A549 (cell line): ENCODE results near the gene CLDND1.

Experiments
- CEBPB ChIP-seq, 2 experiments: fragments of >200 bp in 1 of 2; sonication (Bioruptor Twin) in 1 of 2; formaldehyde crosslinking in 1 of 2; IDR thresholded peaks; 2 replicates each; pipeline ENCODE4 v1.6.1; 2012 to 2016
- EHF ChIP-seq: fragments of 250-450 bp; sonication (Bioruptor Pico); IDR thresholded peaks from 2 replicates; pipeline ENCODE4 v1.5.0; 2020; ENCODE audit warnings: mild to moderate bottlenecking
- EP300 ChIP-seq, 2 experiments: fragments of >200 bp; sonication (Bioruptor Twin); formaldehyde crosslinking; IDR thresholded peaks; 2 replicates in 1 of 2; 3 replicates in 1 of 2; pipeline ENCODE4 v1.6.1; 2016 to 2017
- HOXA7 ChIP-seq: fragments of 250-450 bp; sonication (Bioruptor Pico); IDR thresholded peaks from 2 replicates; pipeline ENCODE4 v1.5.0; 2020; ENCODE audit warnings: mild to moderate bottlenecking, moderate library complexity
- NR3C1 ChIP-seq: fragments of >200 bp; sonication (Bioruptor Twin); formaldehyde crosslinking; IDR thresholded peaks from 3 replicates; pipeline ENCODE4 v1.6.1; 2017
- POLR2A ChIP-seq: IDR thresholded peaks from 2 replicates; pipeline ENCODE4 v1.6.1; 2012; ENCODE audit warnings: mild to moderate bottlenecking, low read length
- POLR2AphosphoS2 ChIP-seq: conservative IDR thresholded peaks from 2 replicates; pipeline ENCODE4 v1.6.1; 2012; ENCODE audit warnings: low read length, improper control_type of control experiment, inconsistent platforms
- SREBF2 ChIP-seq: fragments of 450-650 bp; IDR thresholded peaks from 2 replicates; pipeline ENCODE4 v1.6.1; 2014; ENCODE audit warnings: mild to moderate bottlenecking, moderate library complexity
- USF2 ChIP-seq: fragments of 450-650 bp; IDR thresholded peaks from 2 replicates; pipeline ENCODE4 v1.6.1; 2014; ENCODE audit warnings: antibody characterized with exemption
- ZFP36 ChIP-seq: fragments of 450-650 bp; IDR thresholded peaks from 2 replicates; pipeline ENCODE4 v1.6.1; 2014; ENCODE audit warnings: borderline replicate concordance; ENCODE audit not compliant: partially characterized antibody
- TF ChIP-seq, protein P1 (sequence below): fragments of >200 bp; sonication (Bioruptor Twin); formaldehyde crosslinking; IDR thresholded peaks from 3 replicates; pipeline ENCODE4 v1.5.1; 2016
- TF ChIP-seq, protein P2 (sequence below): fragments of 150-350 bp; IDR thresholded peaks from 2 replicates; pipeline ENCODE4 v1.6.1; 2014; ENCODE audit warnings: low read depth, mild to moderate bottlenecking, low read length

- TF ChIP-seq EHF (CRISPR knock-in tag) (no peak), POLR2A (no peak), SREBF2 (no peak), USF2 (no peak), NR3C1 (no peak), POLR2AphosphoS2 (no peak), HOXA7 (no peak), EP300 (IDR thresholded peaks at IDR 0.05) (no peak), CEBPB (IDR thresholded peaks at IDR 0.05) (no peak), ZFP36 (no peak)
- TF ChIP-seq, protein P1, sequence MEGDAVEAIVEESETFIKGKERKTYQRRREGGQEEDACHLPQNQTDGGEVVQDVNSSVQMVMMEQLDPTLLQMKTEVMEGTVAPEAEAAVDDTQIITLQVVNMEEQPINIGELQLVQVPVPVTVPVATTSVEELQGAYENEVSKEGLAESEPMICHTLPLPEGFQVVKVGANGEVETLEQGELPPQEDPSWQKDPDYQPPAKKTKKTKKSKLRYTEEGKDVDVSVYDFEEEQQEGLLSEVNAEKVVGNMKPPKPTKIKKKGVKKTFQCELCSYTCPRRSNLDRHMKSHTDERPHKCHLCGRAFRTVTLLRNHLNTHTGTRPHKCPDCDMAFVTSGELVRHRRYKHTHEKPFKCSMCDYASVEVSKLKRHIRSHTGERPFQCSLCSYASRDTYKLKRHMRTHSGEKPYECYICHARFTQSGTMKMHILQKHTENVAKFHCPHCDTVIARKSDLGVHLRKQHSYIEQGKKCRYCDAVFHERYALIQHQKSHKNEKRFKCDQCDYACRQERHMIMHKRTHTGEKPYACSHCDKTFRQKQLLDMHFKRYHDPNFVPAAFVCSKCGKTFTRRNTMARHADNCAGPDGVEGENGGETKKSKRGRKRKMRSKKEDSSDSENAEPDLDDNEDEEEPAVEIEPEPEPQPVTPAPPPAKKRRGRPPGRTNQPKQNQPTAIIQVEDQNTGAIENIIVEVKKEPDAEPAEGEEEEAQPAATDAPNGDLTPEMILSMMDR: no peak
- TF ChIP-seq, protein P2, sequence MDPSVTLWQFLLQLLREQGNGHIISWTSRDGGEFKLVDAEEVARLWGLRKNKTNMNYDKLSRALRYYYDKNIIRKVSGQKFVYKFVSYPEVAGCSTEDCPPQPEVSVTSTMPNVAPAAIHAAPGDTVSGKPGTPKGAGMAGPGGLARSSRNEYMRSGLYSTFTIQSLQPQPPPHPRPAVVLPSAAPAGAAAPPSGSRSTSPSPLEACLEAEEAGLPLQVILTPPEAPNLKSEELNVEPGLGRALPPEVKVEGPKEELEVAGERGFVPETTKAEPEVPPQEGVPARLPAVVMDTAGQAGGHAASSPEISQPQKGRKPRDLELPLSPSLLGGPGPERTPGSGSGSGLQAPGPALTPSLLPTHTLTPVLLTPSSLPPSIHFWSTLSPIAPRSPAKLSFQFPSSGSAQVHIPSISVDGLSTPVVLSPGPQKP: no peak
These were observed 10.1 kb downstream of the CLDND1 start for GRCh38 chr3:98512576-98512975.
